AG04450 (cell line): ENCODE data around the gene MYPOP. TPM values are rescaled to one million over a fixed set of nuclear protein-coding genes. Genes with fewer than 3 reads are reported as not detected.

ENCODE experiments used
- CTCF ChIA-PET: fragments of 300-600, 350-600 bp; formaldehyde crosslinking; extraction: SDS; loops from one replicate; lab custom pipeline; 2022; ENCODE audit warnings: antibody characterized with exemption, inconsistent platforms; lab: Charles Lee
- POLR2A ChIA-PET: fragments of 350-600 bp; formaldehyde crosslinking; extraction: SDS; loops from one replicate; lab custom pipeline; 2021; ENCODE audit warnings: antibody characterized with exemption, inconsistent platforms; lab: Yijun Ruan, JAX
- DNase-seq: peaks from one replicate; pipeline ENCODE4 v3.0.0-alpha.2; 2011; ENCODE audit warnings: low read depth, low spot score
- H3K27ac ChIP-seq: one replicate; pipeline ENCODE4 v1.5.1; 2012; ENCODE audit warnings: low read depth, low read length, control low read depth
- H3K27me3 ChIP-seq: one replicate; pipeline ENCODE4 v1.6.0; 2012; ENCODE audit warnings: low read length; ENCODE audit not compliant: control insufficient read depth, insufficient read depth
- H3K4me3 ChIP-seq: 2 replicates; pipeline ENCODE4 v1.5.1; 2011; ENCODE audit warnings: mild to moderate bottlenecking, low read depth, low read length, control low read depth
- H3K9me3 ChIP-seq: 2 replicates; pipeline ENCODE4 v1.5.1; 2012; ENCODE audit warnings: low read length; ENCODE audit not compliant: control insufficient read depth, insufficient read depth
- CTCF ChIP-seq: IDR thresholded peaks from 2 replicates; pipeline ENCODE4 v1.5.1; 2011; ENCODE audit warnings: low read depth, low read length, control low read depth, inconsistent platforms
- polyA plus RNA-seq: library from polyadenylated mRNA; depleted of rRNA; stranded (reverse); fragments of >200 nt; gene quantifications from 2 replicates; pipeline ENCODE4 v1.2.3, GENCODE V29; 2011

The MYPOP gene
- polyA plus RNA-seq, 1 experiment = 1.4 TPM

GRCh38 chr19:45864629-45865082 lies 37.8 kb downstream of the MYPOP start:
- Histone ChIP-seq H3K27ac (no peak overlapping the region), H3K27me3 (peaks cover 41% of the 10 kb centered on the region), H3K4me3 (no peak overlapping the region), H3K9me3 (peaks cover 4% of the 10 kb centered on the region; the same call in 1 of the 2 replicates)
- CTCF ChIA-PET = interaction anchor here (0.6 to 4.2 kb wide), 6 partner anchors 12 to 20 kb away, joined by 4 to 22 read pairs (median 7); no protein-coding TSS in a partner anchor
- POLR2A ChIA-PET = no interaction called here
- no peak for DNase-seq
- TF ChIP-seq CTCF = no peak

DNA sequence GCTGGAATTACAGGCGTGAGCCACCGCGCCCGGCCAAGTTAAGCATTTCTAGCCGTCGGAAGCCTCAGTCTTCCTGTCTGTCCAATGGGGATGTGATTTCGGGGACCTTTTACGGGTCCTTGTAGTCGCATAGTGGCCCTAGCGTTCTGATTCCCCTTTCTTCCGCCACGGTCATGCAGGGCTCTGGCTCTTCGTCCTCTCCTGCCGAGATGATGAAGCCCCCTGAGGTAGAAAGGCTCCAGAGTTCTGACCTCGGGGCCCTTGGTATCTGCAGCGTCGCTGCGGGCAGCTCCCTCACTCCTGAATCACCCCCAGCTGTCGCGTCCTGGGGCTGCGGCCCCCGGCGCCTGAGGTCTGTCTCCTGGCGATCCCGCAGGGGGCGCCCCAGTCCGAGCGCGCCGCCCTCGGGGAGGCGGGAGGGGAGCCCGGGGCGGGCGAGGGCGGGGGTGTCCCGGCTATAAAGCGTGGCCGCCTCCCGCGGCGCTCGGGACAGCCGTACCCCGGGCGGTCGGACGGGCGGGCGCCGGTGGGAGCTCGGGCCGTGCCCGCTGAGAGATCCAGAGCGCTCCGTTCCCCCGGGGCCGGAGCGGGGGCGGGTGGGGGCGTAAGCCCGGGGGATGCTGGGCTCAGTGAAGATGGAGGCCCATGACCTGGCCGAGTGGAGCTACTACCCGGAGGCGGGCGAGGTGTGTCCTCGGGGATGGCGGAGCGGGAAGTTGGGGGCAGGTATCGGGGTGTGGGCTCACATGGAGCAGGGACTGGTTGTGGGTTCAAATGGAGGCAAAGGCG lies 38.4 kb downstream of the MYPOP start, which contains the start of gene FOXA3:
FOXA3 (plus strand) TSS at position 487 of the 789 bp plus-strand sequence; CDS start at position 618, 131 bp downstream.
- TF ChIP-seq CTCF = peak; percentile 29
- ChIA-PET CTCF (interaction anchor here (0.6 to 4.2 kb wide), 8 partner anchors 12 to 213 kb away, joined by 4 to 22 read pairs (median 7); no protein-coding TSS in a partner anchor), POLR2A (interaction anchor here (0.6 to 1.3 kb wide), 12 partner anchors 11 to 147 kb away, joined by 3 to 8 read pairs (median 4); partner anchors contain the start of genes CCDC61, DMPK, IRF2BP1 and MYPOP)

DNA sequence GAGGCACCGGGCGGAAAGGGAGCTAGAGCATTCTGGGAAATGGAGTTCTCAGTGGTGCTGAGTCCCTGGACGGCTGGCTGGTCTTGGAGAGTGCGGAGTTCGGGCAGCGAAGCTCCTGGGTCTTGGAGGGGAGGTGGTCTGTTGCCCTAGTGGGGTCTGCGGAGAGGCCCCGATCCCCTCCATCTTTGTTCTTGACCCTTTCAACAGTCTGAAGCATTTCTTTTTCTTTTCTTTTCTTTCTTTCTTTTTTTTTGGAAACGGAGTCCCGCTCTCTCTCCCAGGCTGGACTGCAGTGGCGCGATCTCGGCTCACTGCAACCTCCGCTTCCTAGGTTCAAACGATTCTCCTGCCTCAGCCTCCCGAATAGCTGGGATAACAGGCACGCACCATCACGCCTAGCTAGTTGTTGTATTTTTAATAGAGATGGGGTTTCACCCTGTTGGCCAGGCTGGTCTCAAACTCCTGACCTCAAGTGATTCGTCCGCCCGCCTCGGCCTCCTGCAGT lies 39.0 kb downstream of the MYPOP start:
- peaks cover 4% of the 10 kb centered on the region; the same call in 1 of the 2 replicates for H3K9me3 ChIP-seq
- ChIA-PET POLR2A (interaction anchor here (0.6 to 1.3 kb wide), 13 partner anchors 10 to 147 kb away, joined by 3 to 8 read pairs (median 4); partner anchors contain the start of genes CCDC61, DMPK, IRF2BP1 and MYPOP), CTCF (interaction anchor here (1.2 to 4.2 kb wide), 6 partner anchors 13 to 214 kb away, joined by 4 to 22 read pairs (median 7); no protein-coding TSS in a partner anchor)
- no peak for DNase-seq
- H3K27me3 ChIP-seq = peaks cover 38% of the 10 kb centered on the region
- no peak overlapping the region for H3K27ac ChIP-seq
- peak overlapping the region; percentile 50 for H3K4me3 ChIP-seq
- no peak for TF ChIP-seq CTCF

More for the DNA sequence above, 38.4 kb downstream of the MYPOP start, which contains the start of gene FOXA3:
- DNase-seq = no peak
- Histone ChIP-seq H3K27me3 (peaks cover 39% of the 10 kb centered on the region), H3K4me3 (peak within 1 kb of the TSS; percentile 50), H3K27ac (no peak within 1 kb of the TSS), H3K9me3 (peaks cover 4% of the 10 kb centered on the region; the same call in 1 of the 2 replicates)

DNA sequence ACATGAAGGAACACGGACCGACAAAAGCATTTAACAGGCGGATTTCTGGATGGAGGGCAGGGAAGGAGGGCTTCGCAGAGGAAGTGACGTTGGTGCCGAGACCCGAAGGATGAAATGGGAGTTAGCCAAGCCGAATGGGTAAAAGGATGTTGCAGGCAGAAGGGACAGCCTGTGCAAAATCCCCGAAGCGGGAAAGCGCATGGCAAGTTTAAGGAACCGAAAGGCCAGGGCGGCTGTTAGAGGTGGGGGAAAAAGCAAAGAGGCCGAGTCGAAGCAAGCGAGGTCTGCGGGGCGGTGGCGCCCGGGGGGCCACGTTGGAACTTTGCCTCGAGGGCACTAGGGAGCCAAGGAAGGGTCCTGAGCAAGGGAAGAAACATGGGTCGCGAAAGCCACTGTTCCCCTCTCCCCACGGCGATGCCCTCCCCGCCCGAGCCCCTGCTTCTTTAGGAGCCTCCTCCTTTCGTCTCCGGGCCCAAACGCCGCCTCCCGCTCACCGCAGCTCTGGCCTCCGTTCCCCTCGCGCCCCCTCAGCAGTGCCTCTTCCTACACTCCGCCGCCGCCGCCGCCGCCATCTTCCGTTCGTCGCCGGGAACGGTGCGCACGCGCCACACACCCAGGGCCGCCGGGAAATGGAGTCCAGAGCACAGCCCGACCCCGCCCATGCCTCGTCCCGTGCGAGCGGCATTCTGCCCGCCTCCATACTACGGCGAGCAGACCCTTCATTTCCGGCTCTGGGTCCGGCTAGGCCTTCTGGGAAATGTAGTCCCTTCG lies 39.7 kb downstream of the MYPOP start, which contains the start of gene SYMPK:
SYMPK (minus strand) TSS at position 584 of the 771 bp plus-strand sequence. CDS start 8,652 bp downstream, outside the sequence.
- H3K4me3 ChIP-seq = peak within 1 kb of the TSS; percentile 96
- H3K27me3 ChIP-seq = peaks cover 38% of the 10 kb centered on the region
- DNase-seq = peak; percentile 93
- CTCF ChIA-PET = interaction anchor here (1.3 to 4.2 kb wide), 5 partner anchors 17 to 214 kb away, joined by 4 to 22 read pairs (median 7); no protein-coding TSS in a partner anchor
- POLR2A ChIA-PET = interaction anchor here (0.6 to 1.3 kb wide), 13 partner anchors 9 to 148 kb away, joined by 3 to 8 read pairs (median 4); partner anchors contain the start of genes CCDC61, DMPK, IRF2BP1 and MYPOP
- no peak for TF ChIP-seq CTCF
- H3K9me3 ChIP-seq = peaks cover 4% of the 10 kb centered on the region; the same call in 1 of the 2 replicates
- peak within 1 kb of the TSS; percentile 95 for H3K27ac ChIP-seq
